Activated CD4-positive, alpha-beta T cell treated with anti-CD3 and anti-CD28 coated beads for 1 hour (primary cell): ENCODE results near the gene RPAP3.
A peak's percentile ranks its signal among the peaks of the same experiment; 100 is the strongest.
"Not testable (repeated sequence)": the region's sequence is repeated elsewhere in the genome, so short reads cannot be mapped to it uniquely, and the experiment has no call there.

ENCODE experiments used
- DNase-seq: peaks from one replicate; pipeline ENCODE4 v3.0.0-alpha.2; 2020

RPAP3 gene

GRCh38 chr12:47717443-47718193 lies 11.8 kb upstream of the RPAP3 start:
- DNase-seq, result peak; percentile 27

DNA sequence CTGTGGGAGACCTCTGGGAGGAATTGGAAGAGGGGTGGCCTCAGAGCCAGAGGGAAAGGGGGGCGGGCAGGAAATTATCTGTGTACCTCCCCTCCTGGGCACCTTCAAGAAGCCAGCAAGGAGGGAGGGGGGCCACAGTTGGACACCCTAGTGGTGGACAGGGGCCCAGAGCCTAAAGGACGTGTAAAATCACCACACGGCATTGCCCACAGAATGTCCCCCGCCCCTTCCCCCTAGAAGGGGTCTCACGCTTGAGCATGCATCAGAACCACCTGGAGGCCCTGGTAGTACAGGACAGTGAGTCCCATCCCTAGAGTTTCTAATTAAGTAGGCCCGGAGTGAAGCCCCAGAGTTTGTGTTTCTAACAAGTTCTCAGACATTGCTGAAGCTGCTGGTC lies 11.2 kb upstream of the RPAP3 start:
- DNase-seq, result no peak

DNA sequence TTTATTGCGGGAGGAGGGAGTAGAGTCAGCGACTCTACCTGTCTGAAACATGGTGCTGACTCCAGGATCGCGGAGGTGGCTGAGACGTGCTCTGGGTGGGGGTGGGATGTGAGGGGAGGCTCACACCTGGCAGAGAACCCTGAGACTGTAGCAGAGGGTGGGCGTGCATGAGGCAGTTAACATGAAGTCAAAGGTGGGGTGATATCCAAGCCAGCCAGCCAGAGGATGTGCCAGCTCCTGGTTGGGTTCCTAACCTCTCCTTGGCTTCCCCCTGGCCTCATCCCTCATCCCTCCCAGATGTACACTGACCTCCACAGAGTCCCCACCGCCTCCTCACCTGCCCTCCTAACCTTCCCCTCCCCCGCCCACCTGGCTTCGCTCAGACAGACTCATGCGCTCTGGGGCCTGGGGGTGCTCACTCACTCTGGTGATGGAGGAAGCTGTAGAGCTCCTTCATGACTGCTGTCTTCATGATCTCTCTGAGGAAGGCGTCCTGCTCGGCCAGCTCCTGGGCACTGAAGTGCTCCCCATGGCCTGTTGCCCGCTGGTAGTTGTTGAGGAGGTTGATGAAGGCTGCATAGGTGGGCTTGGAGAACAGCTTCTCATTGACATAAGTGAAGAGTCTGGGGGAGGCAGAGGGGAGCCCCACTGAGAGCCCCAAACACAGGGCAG lies 10.2 kb upstream of the RPAP3 start:
- no peak for DNase-seq

- DNase-seq, result peak; percentile 70
These were observed 9.6 kb upstream of the RPAP3 start for GRCh38 chr12:47715393-47715876.

GRCh38 chr12:47714826-47715386 lies 9.1 kb upstream of the RPAP3 start:
- DNase-seq, result no peak

GRCh38 chr12:47712171-47712570 lies 6.3 kb upstream of the RPAP3 start:
- no peak for DNase-seq

GRCh38 chr12:47711448-47711847 lies 5.6 kb upstream of the RPAP3 start:
- no peak for DNase-seq

GRCh38 chr12:47710278-47710677 lies 4.4 kb upstream of the RPAP3 start:
- no peak for DNase-seq

DNA sequence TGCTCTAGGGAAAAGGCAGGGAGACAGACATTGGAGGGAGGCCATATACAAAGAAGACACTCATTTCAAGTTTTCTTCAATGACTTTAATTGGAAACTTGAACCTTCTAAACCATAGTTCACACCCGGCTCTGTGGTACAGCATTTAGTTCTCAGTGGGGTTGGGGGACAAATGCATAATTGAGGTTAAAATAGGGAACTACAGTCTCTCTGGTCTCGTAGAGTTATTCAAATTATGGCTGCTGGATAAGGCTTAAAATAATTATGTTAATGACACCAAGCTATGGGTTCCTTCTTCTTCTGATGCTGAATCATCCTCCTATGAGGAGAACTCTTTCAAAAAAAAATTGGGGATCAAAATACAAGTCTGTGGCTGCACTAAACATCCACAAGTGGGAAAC lies 3.8 kb upstream of the RPAP3 start:
- no peak for DNase-seq

- no peak for DNase-seq
These were observed 3.4 kb upstream of the RPAP3 start for GRCh38 chr12:47709237-47709636.

DNA sequence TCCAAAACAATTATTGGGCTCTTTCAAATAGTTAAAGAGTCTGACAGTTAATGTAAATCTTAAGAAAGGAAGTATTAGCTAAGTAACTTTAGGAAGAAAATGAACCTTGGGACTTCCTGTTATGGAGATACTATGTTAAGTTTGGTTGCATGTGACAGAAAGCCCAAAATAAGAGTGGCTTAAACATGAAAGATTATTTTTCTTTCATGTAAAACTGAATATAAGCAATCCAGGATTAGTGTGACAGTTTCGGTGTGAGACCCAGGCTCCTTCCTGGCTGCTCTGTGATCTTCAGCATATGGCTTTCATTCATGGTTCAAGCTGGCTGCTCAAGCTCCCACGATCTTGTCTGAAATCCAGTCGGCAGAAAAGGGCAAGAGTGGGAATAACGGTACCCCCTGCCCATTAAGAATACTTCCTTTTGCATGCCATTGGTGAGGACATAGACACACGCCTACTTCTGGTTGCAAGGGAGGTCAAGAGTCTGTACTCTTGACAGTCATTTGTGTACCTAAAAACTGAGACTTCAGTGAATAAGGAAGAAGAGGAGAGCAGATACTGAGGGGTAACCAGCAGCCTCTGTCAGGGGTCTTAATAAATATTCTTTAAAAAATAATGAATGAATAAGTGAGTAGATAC lies 2.2 kb upstream of the RPAP3 start:
- no peak for DNase-seq

- no peak for DNase-seq
These were observed 1.5 kb upstream of the RPAP3 start for GRCh38 chr12:47707355-47707754.

DNA sequence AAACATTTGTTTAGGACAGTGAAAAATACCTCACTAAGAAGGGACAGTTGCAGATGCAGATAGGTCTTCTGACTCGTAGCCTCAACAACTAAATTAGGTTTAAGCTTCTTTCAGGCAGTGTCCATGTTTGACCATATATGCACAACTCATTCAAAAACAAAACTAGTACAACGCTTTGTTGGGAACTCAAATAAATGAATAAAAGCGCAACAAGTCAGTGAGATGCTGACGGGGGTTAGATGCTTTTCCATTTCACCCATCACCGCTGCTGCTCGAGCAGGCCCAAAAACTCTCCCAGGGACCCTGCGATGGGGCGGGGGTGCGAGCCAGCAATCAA lies 633 bp downstream of the RPAP3 start:
- DNase-seq, result no peak

GRCh38 chr12:47704719-47705118 lies 1.1 kb downstream of the RPAP3 start:
- DNase-seq, result no peak

GRCh38 chr12:47700263-47700662 lies 5.6 kb downstream of the RPAP3 start:
- no peak for DNase-seq

DNA sequence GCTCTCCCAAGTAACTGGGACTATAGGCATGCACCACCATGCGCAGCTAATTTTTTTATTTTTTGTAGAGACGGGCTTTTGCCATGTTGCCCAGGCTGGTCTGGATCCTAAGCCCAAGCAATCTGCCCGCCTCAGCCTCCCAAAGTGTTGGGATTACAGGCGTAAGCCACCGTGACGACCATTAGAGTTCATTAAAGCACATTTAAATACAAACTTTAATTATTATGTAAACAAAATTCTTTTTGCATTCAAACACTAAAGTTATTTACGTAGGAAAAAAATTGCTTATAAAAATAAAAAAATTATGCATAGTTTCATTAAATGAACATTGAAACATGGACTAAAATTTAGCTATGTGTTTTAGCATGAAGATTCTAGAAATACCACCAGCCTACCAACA lies 7.2 kb downstream of the RPAP3 start:
- no peak for DNase-seq

DNA sequence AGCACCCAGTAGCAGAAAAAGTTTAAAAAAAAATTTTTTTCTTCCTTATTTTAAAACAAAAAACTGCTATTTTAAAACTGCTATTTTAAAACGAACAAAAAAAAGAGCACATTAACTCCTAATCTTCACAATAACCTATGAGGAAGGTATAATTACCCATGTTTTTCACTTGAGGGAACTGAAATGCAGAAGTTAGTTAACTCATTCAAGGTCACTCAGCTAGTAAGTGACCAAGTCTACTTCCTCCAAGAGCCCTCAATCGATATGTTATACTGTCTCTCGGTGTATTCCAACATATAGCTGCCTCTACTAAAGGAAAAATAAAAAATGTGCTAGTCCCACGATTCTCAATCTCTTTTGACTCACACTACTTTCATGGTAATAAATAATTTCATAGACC lies 7.8 kb downstream of the RPAP3 start:
- no peak for DNase-seq

- DNase-seq, result no peak
These were observed 16.6 kb downstream of the RPAP3 start for GRCh38 chr12:47689215-47689614.

DNA sequence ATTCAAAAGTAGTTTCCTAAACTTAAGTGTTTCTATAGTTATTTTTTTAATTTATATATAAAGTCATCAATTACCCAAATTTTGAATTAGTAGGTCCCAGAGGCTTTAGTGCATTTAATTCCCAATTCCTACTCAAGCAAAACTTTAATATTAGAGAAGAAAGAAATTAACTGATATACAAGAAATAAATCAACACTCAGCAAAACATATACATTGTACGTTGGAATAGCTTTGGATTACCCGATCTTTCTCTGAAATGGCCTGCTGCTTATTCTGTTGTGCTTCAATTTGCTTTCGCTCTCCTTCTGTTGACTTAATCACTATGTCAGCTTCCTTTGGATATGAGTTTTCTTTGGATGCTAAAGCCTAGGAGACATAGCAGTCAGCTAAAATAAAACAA lies 18.2 kb downstream of the RPAP3 start:
- DNase-seq, result no peak

DNA sequence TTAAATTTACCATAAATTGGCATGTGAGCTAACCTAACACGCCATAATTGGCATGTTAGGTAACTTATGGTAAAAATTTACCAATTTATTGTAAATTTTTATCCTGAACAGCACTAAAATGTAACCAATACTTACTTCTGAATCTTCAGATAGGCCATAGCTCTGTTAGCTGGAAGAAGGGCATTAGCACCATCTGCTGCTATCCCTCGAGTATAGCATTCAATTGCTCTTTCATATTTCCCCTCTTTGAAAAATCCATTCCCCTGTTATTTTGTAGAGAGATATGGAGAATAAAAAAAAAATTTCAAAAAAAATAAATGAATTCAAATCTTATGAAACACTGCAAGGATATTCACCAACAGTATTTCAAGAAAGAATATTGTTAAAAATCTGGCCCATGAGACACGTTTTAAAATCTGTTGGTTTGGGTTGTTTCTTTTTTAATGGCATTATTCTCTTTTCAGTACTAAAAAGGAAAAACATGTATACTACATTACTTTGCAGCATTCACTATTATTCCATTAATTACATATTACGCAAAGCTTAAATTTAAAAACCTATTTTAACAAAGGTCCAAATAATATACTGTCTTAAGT lies 19.1 kb downstream of the RPAP3 start:
- DNase-seq, result no peak

- no peak for DNase-seq
These were observed 26.0 kb downstream of the RPAP3 start for GRCh38 chr12:47679785-47680184.

- DNase-seq, result no peak
These were observed 33.8 kb downstream of the RPAP3 start for GRCh38 chr12:47672068-47672467.

DNA sequence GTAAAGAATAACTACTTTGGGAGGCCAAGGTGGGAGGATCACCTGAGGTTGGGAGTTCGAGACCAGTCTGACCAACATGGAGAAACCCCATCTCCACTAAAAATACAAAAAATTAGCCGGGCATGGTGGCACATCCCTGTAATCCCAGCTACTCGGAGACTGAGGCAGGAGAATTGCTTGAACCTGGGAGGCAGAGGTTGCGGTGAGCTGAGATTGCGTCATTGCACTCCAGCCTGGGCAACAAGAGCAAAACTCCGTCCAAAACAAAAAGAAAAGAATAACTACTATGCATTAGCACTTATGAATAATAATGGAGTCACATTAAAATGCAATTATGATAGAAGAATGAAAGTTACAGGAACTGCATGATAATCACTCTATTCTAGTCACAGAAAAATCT lies 37.9 kb downstream of the RPAP3 start:
- not testable (repeated sequence) for DNase-seq
